Measurements from ENCODE around the gene F5.
"Not testable (repeated sequence)": the region's sequence is repeated elsewhere in the genome, so short reads cannot be mapped to it uniquely, and the experiment has no call there.

Gene F5

GRCh38 chr1:169503601-169504000, 82.7 kb downstream of the F5 start:
- DNase-seq, result not testable (repeated sequence)

GRCh38 chr1:169499807-169500206, 86.5 kb downstream of the F5 start:
- no peak for DNase-seq

- no peak for DNase-seq
Observed at GRCh38 chr1:169497317-169497716, 89.0 kb downstream of the F5 start.

GRCh38 chr1:169495916-169496315, 90.4 kb downstream of the F5 start:
- DNase-seq, result no peak

- no peak for DNase-seq
Observed at GRCh38 chr1:169495046-169495775, 91.1 kb downstream of the F5 start.

- no peak for DNase-seq
Observed at GRCh38 chr1:169494343-169494742, 91.9 kb downstream of the F5 start.

- DNase-seq, result no peak
Observed at GRCh38 chr1:169493251-169493650, 93.0 kb downstream of the F5 start.

GRCh38 chr1:169491845-169492281, 94.4 kb downstream of the F5 start:
- no peak for DNase-seq

- no peak for DNase-seq
Observed at GRCh38 chr1:169488157-169488556, 98.1 kb downstream of the F5 start.

GRCh38 chr1:169487561-169487960, 98.7 kb downstream of the F5 start:
- no peak for DNase-seq

- peak in 1 of 2 experiments; percentile 28 for DNase-seq
Observed at GRCh38 chr1:169487133-169487532, 99.1 kb downstream of the F5 start.

GRCh38 chr1:169486281-169487051, 99.8 kb downstream of the F5 start:
- no peak for DNase-seq

- peak; percentile 99 for DNase-seq
Observed at GRCh38 chr1:169485431-169486280, 100.6 kb downstream of the F5 start, which contains the start of gene SLC19A2. TSS of gene SLC19A2 (minus strand) at chr1:169485944. CDS start at chr1:169485766, 178 bp downstream.

- peak in 1 of 2 experiments; percentile 24 for DNase-seq
Observed at GRCh38 chr1:169484683-169485430, 101.4 kb downstream of the F5 start.

- no peak for DNase-seq
Observed at GRCh38 chr1:169484101-169484500, 102.2 kb downstream of the F5 start.

GRCh38 chr1:169483500-169483966, 102.7 kb downstream of the F5 start:
- DNase-seq, result peak in 1 of 2 experiments; percentile 30

- no peak for DNase-seq
Observed at GRCh38 chr1:169479363-169480066, 106.8 kb downstream of the F5 start.

- no peak for DNase-seq
Observed at GRCh38 chr1:169478094-169478672, 108.1 kb downstream of the F5 start.

GRCh38 chr1:169475806-169476387, 110.4 kb downstream of the F5 start:
- DNase-seq, result no peak

- DNase-seq, result no peak
Observed at GRCh38 chr1:169474302-169474995, 111.8 kb downstream of the F5 start.

All from SHP77 (cell line).